ENCODE measurements around the gene CTSV. TPM values are rescaled to one million over a fixed set of nuclear protein-coding genes. Genes with fewer than 3 reads are reported as not detected.
"Not testable (repeated sequence)": the region's sequence is repeated elsewhere in the genome, so short reads cannot be mapped to it uniquely, and the experiment has no call there.

The CTSV gene
- total RNA-seq, 1 donor from 2014 or later, result 1.3 TPM

- TF ChIP-seq CTCF (IDR thresholded peaks at IDR 0.05; ENCODE audit: partially characterized antibody, unreplicated experiment), result no peak
- H3K9me3 Mint-ChIP-seq (ENCODE audit: unreplicated experiment), result no peaks in the 10 kb centered on the region
- H3K4me1 Mint-ChIP-seq (ENCODE audit: low read depth, unreplicated experiment), result no peaks in the 10 kb centered on the region
These were observed 545 bp upstream of the CTSV start for GRCh38 chr9:97039514-97039860.

GRCh38 chr9:97023505-97023904 is 15.4 kb downstream of the CTSV start:
- H3K36me3 Mint-ChIP-seq (ENCODE audit: unreplicated experiment); DNase-seq; H3K27ac Mint-ChIP-seq (ENCODE audit: unreplicated experiment); H3K4me3 Mint-ChIP-seq (ENCODE audit: unreplicated experiment); H3K9me3 Mint-ChIP-seq (ENCODE audit: unreplicated experiment); H3K27me3 Mint-ChIP-seq (ENCODE audit: unreplicated experiment); H3K4me1 Mint-ChIP-seq (ENCODE audit: low read depth, unreplicated experiment): not testable (repeated sequence)

More at GRCh38 chr9:97039514-97039860, 545 bp upstream of the CTSV start:
- H3K27ac Mint-ChIP-seq (ENCODE audit: unreplicated experiment), result no peak overlapping the region
- H3K27me3 Mint-ChIP-seq (ENCODE audit: unreplicated experiment), result peaks cover 6% of the 10 kb centered on the region
- H3K36me3 Mint-ChIP-seq (ENCODE audit: unreplicated experiment), result no peaks in the 10 kb centered on the region
- peak; percentile 39 for DNase-seq
- peak overlapping the region; percentile 90 for H3K4me3 Mint-ChIP-seq (ENCODE audit: unreplicated experiment)

- Mint-ChIP-seq H3K4me3 (ENCODE audit: unreplicated experiment) (peak overlapping the region; percentile 91), H3K27ac (ENCODE audit: unreplicated experiment) (peak overlapping the region; percentile 72)
- H3K36me3 Mint-ChIP-seq (ENCODE audit: unreplicated experiment); H3K9me3 Mint-ChIP-seq (ENCODE audit: unreplicated experiment); H3K27me3 Mint-ChIP-seq (ENCODE audit: unreplicated experiment); H3K4me1 Mint-ChIP-seq (ENCODE audit: low read depth, unreplicated experiment): not testable (repeated sequence)
- DNase-seq, result peak; percentile 73
These were observed 25.5 kb downstream of the CTSV start for GRCh38 chr9:97013151-97014132.

- not testable (repeated sequence) for H3K4me1 Mint-ChIP-seq (ENCODE audit: low read depth, unreplicated experiment); H3K9me3 Mint-ChIP-seq (ENCODE audit: unreplicated experiment); DNase-seq; H3K27me3 Mint-ChIP-seq (ENCODE audit: unreplicated experiment); H3K36me3 Mint-ChIP-seq (ENCODE audit: unreplicated experiment)
- Mint-ChIP-seq H3K4me3 (ENCODE audit: unreplicated experiment) (peak overlapping the region; percentile 91), H3K27ac (ENCODE audit: unreplicated experiment) (peak overlapping the region; percentile 76)
These were observed 26.3 kb downstream of the CTSV start for GRCh38 chr9:97012617-97013016.

- H3K36me3 Mint-ChIP-seq (ENCODE audit: unreplicated experiment); H3K27me3 Mint-ChIP-seq (ENCODE audit: unreplicated experiment); DNase-seq; H3K9me3 Mint-ChIP-seq (ENCODE audit: unreplicated experiment); H3K27ac Mint-ChIP-seq (ENCODE audit: unreplicated experiment); H3K4me1 Mint-ChIP-seq (ENCODE audit: low read depth, unreplicated experiment); H3K4me3 Mint-ChIP-seq (ENCODE audit: unreplicated experiment): not testable (repeated sequence)
These were observed 36.7 kb downstream of the CTSV start for GRCh38 chr9:97002195-97002594.

GRCh38 chr9:97001338-97001737 is 37.6 kb downstream of the CTSV start:
- not testable (repeated sequence) for H3K9me3 Mint-ChIP-seq (ENCODE audit: unreplicated experiment); H3K36me3 Mint-ChIP-seq (ENCODE audit: unreplicated experiment); H3K27ac Mint-ChIP-seq (ENCODE audit: unreplicated experiment); H3K4me3 Mint-ChIP-seq (ENCODE audit: unreplicated experiment); DNase-seq; H3K27me3 Mint-ChIP-seq (ENCODE audit: unreplicated experiment); H3K4me1 Mint-ChIP-seq (ENCODE audit: low read depth, unreplicated experiment)

- not testable (repeated sequence) for H3K27me3 Mint-ChIP-seq (ENCODE audit: unreplicated experiment); DNase-seq; H3K4me1 Mint-ChIP-seq (ENCODE audit: low read depth, unreplicated experiment); H3K27ac Mint-ChIP-seq (ENCODE audit: unreplicated experiment); H3K4me3 Mint-ChIP-seq (ENCODE audit: unreplicated experiment); H3K9me3 Mint-ChIP-seq (ENCODE audit: unreplicated experiment); H3K36me3 Mint-ChIP-seq (ENCODE audit: unreplicated experiment)
These were observed 38.7 kb downstream of the CTSV start for GRCh38 chr9:97000139-97000787.

- not testable (repeated sequence) for H3K27ac Mint-ChIP-seq (ENCODE audit: unreplicated experiment); H3K4me1 Mint-ChIP-seq (ENCODE audit: low read depth, unreplicated experiment); H3K9me3 Mint-ChIP-seq (ENCODE audit: unreplicated experiment); H3K36me3 Mint-ChIP-seq (ENCODE audit: unreplicated experiment); H3K27me3 Mint-ChIP-seq (ENCODE audit: unreplicated experiment); H3K4me3 Mint-ChIP-seq (ENCODE audit: unreplicated experiment); DNase-seq
These were observed 39.2 kb downstream of the CTSV start for GRCh38 chr9:96999733-97000132.

- not testable (repeated sequence) for H3K36me3 Mint-ChIP-seq (ENCODE audit: unreplicated experiment); H3K4me1 Mint-ChIP-seq (ENCODE audit: low read depth, unreplicated experiment); H3K4me3 Mint-ChIP-seq (ENCODE audit: unreplicated experiment); DNase-seq; H3K27ac Mint-ChIP-seq (ENCODE audit: unreplicated experiment); H3K9me3 Mint-ChIP-seq (ENCODE audit: unreplicated experiment); H3K27me3 Mint-ChIP-seq (ENCODE audit: unreplicated experiment)
These were observed 41.8 kb downstream of the CTSV start for GRCh38 chr9:96997009-96997701.

GRCh38 chr9:96994531-96995016 is 44.4 kb downstream of the CTSV start:
- not testable (repeated sequence) for H3K4me3 Mint-ChIP-seq (ENCODE audit: unreplicated experiment); H3K27me3 Mint-ChIP-seq (ENCODE audit: unreplicated experiment); H3K4me1 Mint-ChIP-seq (ENCODE audit: low read depth, unreplicated experiment); H3K36me3 Mint-ChIP-seq (ENCODE audit: unreplicated experiment); H3K27ac Mint-ChIP-seq (ENCODE audit: unreplicated experiment); DNase-seq; H3K9me3 Mint-ChIP-seq (ENCODE audit: unreplicated experiment)

- not testable (repeated sequence) for H3K36me3 Mint-ChIP-seq (ENCODE audit: unreplicated experiment); H3K27me3 Mint-ChIP-seq (ENCODE audit: unreplicated experiment); H3K4me1 Mint-ChIP-seq (ENCODE audit: low read depth, unreplicated experiment); H3K27ac Mint-ChIP-seq (ENCODE audit: unreplicated experiment); DNase-seq; H3K4me3 Mint-ChIP-seq (ENCODE audit: unreplicated experiment); H3K9me3 Mint-ChIP-seq (ENCODE audit: unreplicated experiment)
These were observed 46.6 kb downstream of the CTSV start for GRCh38 chr9:96992303-96992702.
